Measurements from ENCODE around the gene LAMB1.

- TF ChIP-seq CTCF (conservative IDR thresholded peaks at IDR 0.05 in 1 of 2, IDR thresholded peaks at IDR 0.05 in 1 of 2; ENCODE audit: extremely low read depth in 1 of 2, insufficient read depth in 1 of 2, low read depth in 1 of 2, low read length in 2 of 2) (no peak), EZH2 (IDR thresholded peaks at IDR 0.05; ENCODE audit: borderline replicate concordance, low read length) (no peak)
Observed at GRCh38 chr7:107931740-107932515, 71.0 kb downstream of the LAMB1 start.
